ENCODE data around the gene MYO1H.

DNA sequence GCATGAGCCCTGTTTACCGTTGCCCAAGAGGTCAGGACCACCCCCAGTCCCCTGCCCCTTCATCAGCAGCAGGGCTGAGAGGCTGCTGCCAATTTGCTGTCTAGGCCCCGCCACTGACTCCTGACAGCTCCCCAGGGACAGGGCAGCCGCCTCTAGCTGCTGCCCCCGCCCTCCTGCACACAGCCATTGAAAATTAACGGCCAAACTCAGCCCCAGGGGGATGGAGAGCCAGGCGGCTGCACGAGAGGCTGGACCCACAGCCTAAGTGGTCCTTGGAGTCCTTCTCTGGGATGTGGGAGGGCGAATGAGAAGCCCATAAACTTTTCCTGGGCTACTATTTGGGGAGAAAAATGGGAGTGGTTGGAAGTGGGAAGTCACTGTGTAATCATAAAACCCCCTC, 43.2 kb upstream of the MYO1H start:
- TF ChIP-seq, protein P1, sequence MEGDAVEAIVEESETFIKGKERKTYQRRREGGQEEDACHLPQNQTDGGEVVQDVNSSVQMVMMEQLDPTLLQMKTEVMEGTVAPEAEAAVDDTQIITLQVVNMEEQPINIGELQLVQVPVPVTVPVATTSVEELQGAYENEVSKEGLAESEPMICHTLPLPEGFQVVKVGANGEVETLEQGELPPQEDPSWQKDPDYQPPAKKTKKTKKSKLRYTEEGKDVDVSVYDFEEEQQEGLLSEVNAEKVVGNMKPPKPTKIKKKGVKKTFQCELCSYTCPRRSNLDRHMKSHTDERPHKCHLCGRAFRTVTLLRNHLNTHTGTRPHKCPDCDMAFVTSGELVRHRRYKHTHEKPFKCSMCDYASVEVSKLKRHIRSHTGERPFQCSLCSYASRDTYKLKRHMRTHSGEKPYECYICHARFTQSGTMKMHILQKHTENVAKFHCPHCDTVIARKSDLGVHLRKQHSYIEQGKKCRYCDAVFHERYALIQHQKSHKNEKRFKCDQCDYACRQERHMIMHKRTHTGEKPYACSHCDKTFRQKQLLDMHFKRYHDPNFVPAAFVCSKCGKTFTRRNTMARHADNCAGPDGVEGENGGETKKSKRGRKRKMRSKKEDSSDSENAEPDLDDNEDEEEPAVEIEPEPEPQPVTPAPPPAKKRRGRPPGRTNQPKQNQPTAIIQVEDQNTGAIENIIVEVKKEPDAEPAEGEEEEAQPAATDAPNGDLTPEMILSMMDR (IDR thresholded peaks at IDR 0.05): no peak
- TF ChIP-seq POLR2A (IDR thresholded peaks at IDR 0.05): no peak

Measured in uterus (tissue), 2 donors.